Measurements from ENCODE around the gene KLHL29.

Gene KLHL29

GRCh38 chr2:23449413-23449812 is 64.4 kb downstream of the KLHL29 start:
- DNase-seq (ENCODE audit: low read depth) = no peak

DNA sequence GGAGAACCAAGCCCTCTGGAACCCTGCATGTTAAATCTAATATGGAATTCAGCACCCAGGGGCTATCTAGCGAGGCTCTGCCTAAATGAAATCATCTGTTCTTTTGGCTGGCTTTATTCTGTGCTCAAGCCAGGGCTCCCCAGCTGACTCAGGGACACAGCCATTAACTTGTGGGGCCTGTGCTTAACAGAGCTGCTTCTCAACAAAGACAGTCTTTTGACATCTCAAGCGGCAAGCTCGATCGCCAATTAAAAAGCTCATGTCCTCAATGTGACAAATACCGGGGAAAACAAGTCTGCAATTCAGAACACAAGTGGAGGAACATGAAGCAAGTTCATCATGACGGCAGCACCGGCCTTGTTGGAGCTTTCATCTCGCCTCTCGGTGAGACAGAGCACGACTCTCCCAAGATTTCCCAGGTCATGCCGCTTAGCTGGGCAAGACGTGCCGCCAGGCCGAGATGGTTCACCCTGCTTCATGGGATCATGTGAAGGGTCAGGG is 64.9 kb downstream of the KLHL29 start:
- no peak for DNase-seq (ENCODE audit: low read depth)

DNA sequence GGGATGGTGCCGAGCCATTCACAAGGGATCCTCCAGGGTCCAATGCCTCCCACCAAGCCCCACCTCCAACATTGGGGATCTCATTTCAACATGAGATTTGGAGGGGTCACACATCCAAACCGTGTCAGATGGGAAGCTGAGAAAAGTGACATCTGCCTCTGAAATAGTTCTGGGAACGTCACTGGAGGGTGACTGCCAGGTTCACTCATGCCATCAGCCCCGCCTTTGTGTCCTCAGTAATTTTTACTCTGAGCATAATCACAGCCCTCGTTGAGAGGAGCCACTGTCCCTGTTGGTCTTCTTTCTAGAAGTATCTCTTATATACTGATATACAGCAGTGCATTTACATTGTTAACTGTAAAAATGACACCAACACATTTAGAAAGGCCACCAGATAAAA is 67.4 kb downstream of the KLHL29 start:
- DNase-seq (ENCODE audit: low read depth) = no peak

GRCh38 chr2:23452853-23453420 is 68.0 kb downstream of the KLHL29 start:
- no peak for DNase-seq (ENCODE audit: low read depth)

DNA sequence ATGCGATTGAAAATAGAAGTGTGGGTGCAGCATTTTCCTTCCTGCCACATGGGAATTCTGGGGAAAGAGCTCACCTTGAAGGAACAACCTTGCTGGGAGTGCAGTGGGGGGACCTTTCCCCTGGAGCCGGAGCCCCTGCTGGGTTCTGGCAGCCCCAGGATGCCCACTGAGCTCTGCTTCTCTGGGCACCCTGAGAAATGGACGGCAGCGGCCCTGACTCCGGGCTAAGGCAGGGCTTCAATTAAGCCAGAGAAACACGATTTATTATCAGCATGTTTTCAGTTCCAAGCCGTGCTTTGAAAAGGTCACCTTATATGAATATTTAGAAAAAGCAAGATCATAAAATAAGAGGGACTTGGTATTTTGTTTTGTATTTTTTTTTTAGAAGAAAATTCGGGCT is 68.5 kb downstream of the KLHL29 start:
- DNase-seq (ENCODE audit: low read depth) = no peak

- no peak for DNase-seq (ENCODE audit: low read depth)
These were observed 69.0 kb downstream of the KLHL29 start for GRCh38 chr2:23453836-23454460.

- no peak for DNase-seq (ENCODE audit: low read depth)
These were observed 69.6 kb downstream of the KLHL29 start for GRCh38 chr2:23454501-23455120.

DNA sequence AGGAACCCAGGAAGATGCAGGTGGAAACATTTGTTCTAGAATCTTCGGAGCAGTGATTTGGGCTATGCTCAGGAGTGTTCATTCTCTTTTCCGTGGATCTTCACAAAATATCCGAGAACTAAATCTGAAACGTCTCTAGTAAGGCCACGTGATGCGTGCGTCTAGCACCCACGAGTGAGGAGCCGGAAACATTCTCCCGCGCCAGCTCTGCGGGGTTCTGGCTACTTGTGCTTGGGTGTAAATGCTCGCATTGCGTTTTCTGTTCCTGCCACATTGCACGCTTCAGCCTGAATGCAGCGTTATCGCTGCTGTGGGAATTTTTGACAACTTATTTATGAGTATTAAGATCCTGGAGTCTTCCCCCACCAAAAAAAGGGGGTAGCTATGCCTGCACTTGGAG is 71.4 kb downstream of the KLHL29 start:
- no peak for DNase-seq (ENCODE audit: low read depth)

DNA sequence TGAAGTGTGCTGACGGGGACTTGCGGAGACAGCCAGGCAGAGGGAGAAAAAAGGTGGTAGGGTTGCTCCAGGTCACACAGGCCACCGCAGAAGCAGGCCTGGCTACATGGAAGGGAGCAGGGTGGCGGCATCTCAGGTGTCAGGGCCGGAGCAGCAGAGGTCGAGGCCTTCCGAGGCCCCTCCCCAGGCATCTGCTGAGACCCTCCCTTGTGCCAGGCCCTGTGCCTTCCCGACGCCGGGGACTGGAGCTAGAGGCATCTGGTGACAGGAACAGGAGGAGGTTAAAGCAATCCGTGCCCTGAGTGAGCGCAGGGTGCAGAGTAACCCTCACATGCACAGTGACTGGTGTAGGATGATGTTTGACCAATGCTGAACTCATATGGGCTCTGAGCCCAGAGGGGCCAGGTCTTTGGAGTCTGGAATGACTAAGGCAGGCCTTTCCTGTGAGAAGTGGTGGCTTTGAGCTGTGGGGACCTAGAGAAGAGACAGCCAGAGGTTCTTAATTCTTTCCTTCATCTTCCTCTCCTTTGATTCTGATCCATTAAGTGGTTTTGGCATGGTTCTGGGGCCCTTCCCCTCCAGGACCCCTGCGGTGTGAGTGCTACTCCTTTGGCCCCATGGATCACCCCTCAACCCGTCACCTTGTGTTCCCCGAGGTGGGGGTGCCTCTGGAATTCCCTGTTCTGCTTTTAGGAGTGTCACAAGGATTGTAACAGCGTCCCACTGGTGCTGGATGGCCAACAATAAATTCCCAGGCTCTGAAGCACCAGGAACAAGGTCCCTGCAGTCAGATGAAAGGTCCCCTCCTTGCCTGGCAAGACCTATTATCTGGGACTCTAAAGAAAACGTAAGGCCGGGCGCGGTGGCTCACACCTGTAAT is 72.1 kb downstream of the KLHL29 start:
- no peak for DNase-seq (ENCODE audit: low read depth)

DNA sequence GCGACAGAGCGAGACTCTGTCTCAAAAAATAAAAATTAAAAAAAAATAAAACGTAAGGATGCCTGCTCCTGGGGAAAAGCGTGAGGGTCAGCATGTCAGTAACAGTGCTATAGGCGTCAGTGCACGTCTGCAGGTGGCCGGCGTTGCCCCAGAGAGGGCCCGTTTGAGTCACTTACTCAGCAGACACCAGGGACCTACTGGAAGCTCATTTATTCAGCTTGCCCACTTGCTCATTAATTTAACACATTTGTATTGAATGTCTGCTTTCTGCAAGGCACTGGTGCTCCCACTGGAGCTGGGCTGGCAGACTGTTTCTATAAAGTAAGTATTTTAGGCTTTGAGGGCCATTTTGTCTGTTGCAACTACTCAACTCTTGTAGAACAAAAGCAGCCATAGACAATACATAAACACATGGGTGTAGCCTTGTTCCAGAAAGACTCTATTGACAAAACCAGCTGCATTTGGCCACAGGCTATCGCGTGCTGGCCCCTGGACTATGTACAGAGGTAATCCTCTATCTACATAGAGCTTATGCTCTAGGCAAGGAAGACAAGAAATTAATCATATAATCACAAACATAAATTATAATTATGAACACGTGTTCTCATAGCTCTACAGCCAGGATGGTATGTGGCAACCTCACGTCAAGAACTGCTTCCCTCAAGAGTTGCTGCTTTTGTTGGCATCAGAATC is 73.2 kb downstream of the KLHL29 start:
- no peak for DNase-seq (ENCODE audit: low read depth)

- no peak for DNase-seq (ENCODE audit: low read depth)
These were observed 74.1 kb downstream of the KLHL29 start for GRCh38 chr2:23459032-23459431.

DNA sequence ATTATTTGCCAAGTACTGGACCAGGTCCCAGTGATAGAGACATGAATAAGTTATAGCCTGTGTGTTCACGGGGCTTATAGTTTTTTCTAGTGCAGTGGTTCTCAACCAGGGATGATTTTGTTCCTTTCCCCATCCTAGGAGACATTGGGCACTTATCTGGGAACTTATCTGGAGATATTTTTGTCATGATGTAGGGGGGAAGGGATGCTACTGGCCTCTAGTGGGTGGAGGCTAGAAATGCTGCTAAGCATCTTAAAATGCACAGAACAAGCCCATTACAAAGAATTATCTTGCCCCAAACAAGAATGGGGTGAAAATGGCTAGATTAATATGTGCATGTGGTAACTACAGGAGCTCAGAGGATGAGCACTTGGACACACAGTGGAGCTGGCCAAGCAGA is 75.2 kb downstream of the KLHL29 start:
- no peak for DNase-seq (ENCODE audit: low read depth)

GRCh38 chr2:23460993-23461392 is 76.0 kb downstream of the KLHL29 start:
- DNase-seq (ENCODE audit: low read depth) = no peak

GRCh38 chr2:23464156-23464555 is 79.2 kb downstream of the KLHL29 start:
- DNase-seq (ENCODE audit: low read depth) = no peak

DNA sequence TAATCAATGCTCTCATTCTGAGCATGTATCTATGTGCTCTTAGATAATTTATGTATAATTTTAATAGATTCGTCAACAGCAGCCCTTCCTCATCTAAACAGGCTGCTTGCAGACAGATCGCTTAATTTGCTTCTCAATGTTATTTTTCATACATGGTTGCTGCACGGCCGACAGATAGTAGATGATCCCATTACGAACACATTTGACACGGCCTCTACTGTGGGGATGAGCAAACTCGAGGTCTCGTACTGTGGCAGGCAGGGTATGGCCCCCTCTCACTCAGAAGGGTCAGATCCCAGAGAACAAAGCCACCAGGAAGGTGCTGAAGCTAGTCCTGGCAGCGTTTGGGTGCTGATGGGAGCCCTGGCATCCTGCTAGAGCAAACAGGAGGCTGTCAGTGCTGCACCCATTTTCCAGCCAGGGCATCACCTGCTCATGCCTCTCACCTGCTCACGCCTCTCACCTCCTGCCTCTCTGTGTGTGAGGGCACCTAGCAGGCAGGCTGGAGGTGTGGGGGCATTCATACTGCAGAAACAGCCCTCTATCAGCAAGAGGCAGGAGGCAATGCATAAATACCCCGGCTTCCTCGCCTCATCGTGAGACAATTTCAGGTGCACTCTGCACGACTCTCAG is 80.0 kb downstream of the KLHL29 start:
- no peak for DNase-seq (ENCODE audit: low read depth)

GRCh38 chr2:23465936-23466335 is 81.0 kb downstream of the KLHL29 start:
- DNase-seq (ENCODE audit: low read depth) = no peak

GRCh38 chr2:23467618-23468017 is 82.6 kb downstream of the KLHL29 start:
- no peak for DNase-seq (ENCODE audit: low read depth)

DNA sequence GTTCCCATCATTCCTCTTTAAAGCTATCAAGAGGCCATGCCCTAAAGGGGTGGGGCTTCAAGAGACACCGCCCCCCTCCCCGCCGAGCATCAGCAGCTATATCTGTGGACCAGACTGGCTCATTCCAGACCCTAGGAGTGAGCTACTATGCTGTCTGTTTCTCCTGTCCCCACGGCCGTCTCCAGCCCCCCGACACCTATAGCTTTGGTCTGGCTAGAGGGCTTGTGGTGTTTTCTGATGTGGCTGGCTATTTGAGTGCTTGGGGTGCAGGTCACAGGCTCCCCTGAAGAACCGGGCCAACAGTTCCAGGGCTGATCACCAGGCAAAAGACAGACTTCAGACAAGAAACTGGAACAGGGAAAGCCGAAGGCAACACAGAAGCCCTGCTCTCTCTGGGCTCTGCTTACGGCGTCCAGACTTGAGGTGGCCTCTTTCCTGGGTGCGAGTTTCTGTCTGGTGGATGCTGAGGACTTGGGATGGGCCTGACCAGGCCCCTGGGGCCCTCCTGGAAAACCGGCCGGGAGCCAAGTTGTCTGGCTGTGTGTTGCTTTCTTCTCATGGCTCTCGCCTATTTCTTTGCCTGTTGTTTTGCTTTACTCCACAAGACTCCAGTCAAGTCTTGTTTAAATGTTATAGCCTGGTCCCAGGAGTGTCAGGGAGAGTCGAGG is 83.6 kb downstream of the KLHL29 start:
- DNase-seq (ENCODE audit: low read depth) = no peak

GRCh38 chr2:23469142-23469540 is 84.2 kb downstream of the KLHL29 start:
- no peak for DNase-seq (ENCODE audit: low read depth)

GRCh38 chr2:23475036-23475435 is 90.1 kb downstream of the KLHL29 start:
- DNase-seq (ENCODE audit: low read depth) = no peak

GRCh38 chr2:23475473-23475872 is 90.5 kb downstream of the KLHL29 start:
- no peak for DNase-seq (ENCODE audit: low read depth)
